ENCODE data around the gene MLLT1. TPM values are rescaled to one million over a fixed set of nuclear protein-coding genes. Genes with fewer than 3 reads are reported as not detected.
"Not testable (repeated sequence)": the region's sequence is repeated elsewhere in the genome, so short reads cannot be mapped to it uniquely, and the experiment has no call there.

MLLT1 gene
- total RNA-seq, 1 experiment from 2014 or later, result 54.9 TPM

GRCh38 chr19:6286676-6287075 is 6.9 kb upstream of the MLLT1 start:
- Mint-ChIP-seq H3K4me3 (no peak overlapping the region), H3K4me1 (no peaks in the 10 kb centered on the region), H3K27me3 (ENCODE audit: low read depth) (peaks cover 36% of the 10 kb centered on the region), H3K36me3 (ENCODE audit: insufficient read depth in 1 of 3, low read depth in 3 of 3) (peaks cover 0 to 10% (median 2%) of the 10 kb centered on the region in 3 experiments; a peak in 3 of 7 replicates), H3K9me3 (peaks cover 68 to 78% of the 10 kb centered on the region in 2 experiments), H3K27ac (no peak overlapping the region)
- Histone ChIP-seq H3K18ac (ENCODE audit: insufficient read length, low read depth, low read length) (no peak overlapping the region), H2BK12ac (ENCODE audit: insufficient read length, low read depth, low read length) (no peak overlapping the region), H2BK120ac (ENCODE audit: low read depth, low read length, poor library complexity, severe bottlenecking) (no peak overlapping the region), H3K14ac (ENCODE audit: insufficient read depth, low read length) (no peak overlapping the region), H3K4me2 (ENCODE audit: insufficient read depth, insufficient read length, low read length) (no peak overlapping the region), H3K56ac (ENCODE audit: insufficient read length, low read depth, low read length) (no peak overlapping the region), H3K4ac (ENCODE audit: low read depth, low read length) (no peak overlapping the region), H4K91ac (ENCODE audit: insufficient read length, low read depth, low read length) (no peak overlapping the region), H2AK5ac (ENCODE audit: insufficient read length, low read length) (no peak overlapping the region), H3K27ac (ENCODE audit: insufficient read length, low read depth, low read length) (no peak overlapping the region), H3K4me1 (ENCODE audit: insufficient read depth, low read length) (no peaks in the 10 kb centered on the region), H3K9ac (ENCODE audit: extremely low read depth, insufficient read length, low read length) (no peak overlapping the region), H2BK5ac (ENCODE audit: insufficient read length, low read length) (no peak overlapping the region), H3K79me1 (ENCODE audit: insufficient read depth, low read depth, low read length, poor library complexity, severe bottlenecking) (no peaks in the 10 kb centered on the region), H3K79me2 (ENCODE audit: insufficient read depth, low read length) (no peaks in the 10 kb centered on the region), H2BK15ac (ENCODE audit: low read depth, low read length) (no peak overlapping the region), H3K23me2 (ENCODE audit: insufficient read length, low read depth, low read length, poor library complexity, severe bottlenecking) (no peaks in the 10 kb centered on the region), H3T11ph (ENCODE audit: low read length) (no peak overlapping the region), H3K9me3 (ENCODE audit: control insufficient read depth, low read depth, low read length) (peaks cover 50% of the 10 kb centered on the region), H4K5ac (ENCODE audit: insufficient read length, low read depth, low read length) (no peak overlapping the region), H2AFZ (ENCODE audit: low read length) (no peak overlapping the region), H4K20me1 (ENCODE audit: control insufficient read depth, insufficient read depth, insufficient read length) (no peaks in the 10 kb centered on the region), H2BK20ac (ENCODE audit: low read depth, low read length, poor library complexity, severe bottlenecking) (no peak overlapping the region), H4K8ac (replicated peaks; ENCODE audit: insufficient read length, low read depth, low read length) (no peak overlapping the region), H3K23ac (ENCODE audit: insufficient read length, low read depth, low read length) (no peak overlapping the region), H3K27me3 (ENCODE audit: insufficient read depth, low read length) (no peaks in the 10 kb centered on the region)
- TF ChIP-seq CTCF (conservative IDR thresholded peaks at IDR 0.05), result no peak
- no CpG with 5 or more reads among the region's 4 CpGs for WGBS (ENCODE audit: extremely low coverage, insufficient read length, low lambda C conversion rate)
- no peak for DNase-seq

- peaks cover 36% of the 10 kb centered on the region for H3K27me3 Mint-ChIP-seq (ENCODE audit: low read depth)
- H3K4me1 ChIP-seq (ENCODE audit: insufficient read depth, low read length); H4K91ac ChIP-seq (ENCODE audit: insufficient read length, low read depth, low read length); H4K20me1 ChIP-seq (ENCODE audit: control insufficient read depth, insufficient read depth, insufficient read length); H3K18ac ChIP-seq (ENCODE audit: insufficient read length, low read depth, low read length); H2BK12ac ChIP-seq (ENCODE audit: insufficient read length, low read depth, low read length); H3K23me2 ChIP-seq (ENCODE audit: insufficient read length, low read depth, low read length, poor library complexity, severe bottlenecking); H3K36me3 Mint-ChIP-seq (ENCODE audit: insufficient read depth in 1 of 3, low read depth in 3 of 3); H4K8ac ChIP-seq (replicated peaks; ENCODE audit: insufficient read length, low read depth, low read length); H2BK15ac ChIP-seq (ENCODE audit: low read depth, low read length); H2AFZ ChIP-seq (ENCODE audit: low read length); H3K4me3 Mint-ChIP-seq; H4K5ac ChIP-seq (ENCODE audit: insufficient read length, low read depth, low read length); H3T11ph ChIP-seq (ENCODE audit: low read length); H3K14ac ChIP-seq (ENCODE audit: insufficient read depth, low read length); H3K4ac ChIP-seq (ENCODE audit: low read depth, low read length); H2BK120ac ChIP-seq (ENCODE audit: low read depth, low read length, poor library complexity, severe bottlenecking); DNase-seq; H2BK20ac ChIP-seq (ENCODE audit: low read depth, low read length, poor library complexity, severe bottlenecking); H3K4me2 ChIP-seq (ENCODE audit: insufficient read depth, insufficient read length, low read length); H2AK5ac ChIP-seq (ENCODE audit: insufficient read length, low read length); H3K27ac ChIP-seq (ENCODE audit: insufficient read length, low read depth, low read length); H2BK5ac ChIP-seq (ENCODE audit: insufficient read length, low read length); H3K27ac Mint-ChIP-seq; H3K23ac ChIP-seq (ENCODE audit: insufficient read length, low read depth, low read length); H3K56ac ChIP-seq (ENCODE audit: insufficient read length, low read depth, low read length); H3K27me3 ChIP-seq (ENCODE audit: insufficient read depth, low read length); H3K9ac ChIP-seq (ENCODE audit: extremely low read depth, insufficient read length, low read length): not testable (repeated sequence)
- peaks cover 10% of the 10 kb centered on the region for H3K79me1 ChIP-seq (ENCODE audit: insufficient read depth, low read depth, low read length, poor library complexity, severe bottlenecking)
- H3K4me1 Mint-ChIP-seq, result peaks cover 17% of the 10 kb centered on the region in 2 experiments
- H3K9me3 Mint-ChIP-seq, result peaks cover 32 to 40% of the 10 kb centered on the region in 2 experiments
- peaks cover 16% of the 10 kb centered on the region; the same call in 1 of the 2 replicates for H3K79me2 ChIP-seq (ENCODE audit: insufficient read depth, low read length)
- peaks cover 20% of the 10 kb centered on the region for H3K9me3 ChIP-seq (ENCODE audit: control insufficient read depth, low read depth, low read length)
- no CpG with 5 or more reads among the region's 6 CpGs for WGBS (ENCODE audit: extremely low coverage, insufficient read length, low lambda C conversion rate)
Measured at GRCh38 chr19:6282393-6282792, 2.6 kb upstream of the MLLT1 start.
